Measurements from ENCODE around the gene MATN3. TPM values are rescaled to one million over a fixed set of nuclear protein-coding genes. Genes with fewer than 3 reads are reported as not detected.

MATN3 gene
- total and polyA plus RNA-seq, 2 of the 13 experiments (the other 11 are each of a cell fraction or from before 2014, with no cell fraction given) = 36.1 to 208 TPM

DNA sequence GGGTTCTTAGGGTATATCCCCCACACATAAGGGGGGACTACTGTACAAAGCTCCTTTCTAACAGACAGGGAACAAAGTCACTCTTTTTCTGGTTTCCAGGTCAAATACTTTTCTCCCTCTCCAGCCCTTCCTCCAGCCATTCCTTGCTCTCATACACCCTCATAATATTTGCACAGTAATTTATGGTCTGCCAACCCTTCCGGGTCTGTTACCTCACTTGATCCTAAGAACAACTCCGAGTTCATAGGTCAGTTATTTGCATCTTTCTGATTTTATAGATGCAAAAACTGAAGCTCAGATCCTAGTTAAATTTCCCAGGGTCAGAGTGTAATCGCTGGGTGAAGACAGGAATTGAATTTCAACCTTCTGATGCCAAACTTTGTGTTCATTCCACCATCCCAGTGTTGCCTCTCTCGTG, 14.8 kb upstream of the MATN3 start (continued):
- TF ChIP-seq, protein P1, sequence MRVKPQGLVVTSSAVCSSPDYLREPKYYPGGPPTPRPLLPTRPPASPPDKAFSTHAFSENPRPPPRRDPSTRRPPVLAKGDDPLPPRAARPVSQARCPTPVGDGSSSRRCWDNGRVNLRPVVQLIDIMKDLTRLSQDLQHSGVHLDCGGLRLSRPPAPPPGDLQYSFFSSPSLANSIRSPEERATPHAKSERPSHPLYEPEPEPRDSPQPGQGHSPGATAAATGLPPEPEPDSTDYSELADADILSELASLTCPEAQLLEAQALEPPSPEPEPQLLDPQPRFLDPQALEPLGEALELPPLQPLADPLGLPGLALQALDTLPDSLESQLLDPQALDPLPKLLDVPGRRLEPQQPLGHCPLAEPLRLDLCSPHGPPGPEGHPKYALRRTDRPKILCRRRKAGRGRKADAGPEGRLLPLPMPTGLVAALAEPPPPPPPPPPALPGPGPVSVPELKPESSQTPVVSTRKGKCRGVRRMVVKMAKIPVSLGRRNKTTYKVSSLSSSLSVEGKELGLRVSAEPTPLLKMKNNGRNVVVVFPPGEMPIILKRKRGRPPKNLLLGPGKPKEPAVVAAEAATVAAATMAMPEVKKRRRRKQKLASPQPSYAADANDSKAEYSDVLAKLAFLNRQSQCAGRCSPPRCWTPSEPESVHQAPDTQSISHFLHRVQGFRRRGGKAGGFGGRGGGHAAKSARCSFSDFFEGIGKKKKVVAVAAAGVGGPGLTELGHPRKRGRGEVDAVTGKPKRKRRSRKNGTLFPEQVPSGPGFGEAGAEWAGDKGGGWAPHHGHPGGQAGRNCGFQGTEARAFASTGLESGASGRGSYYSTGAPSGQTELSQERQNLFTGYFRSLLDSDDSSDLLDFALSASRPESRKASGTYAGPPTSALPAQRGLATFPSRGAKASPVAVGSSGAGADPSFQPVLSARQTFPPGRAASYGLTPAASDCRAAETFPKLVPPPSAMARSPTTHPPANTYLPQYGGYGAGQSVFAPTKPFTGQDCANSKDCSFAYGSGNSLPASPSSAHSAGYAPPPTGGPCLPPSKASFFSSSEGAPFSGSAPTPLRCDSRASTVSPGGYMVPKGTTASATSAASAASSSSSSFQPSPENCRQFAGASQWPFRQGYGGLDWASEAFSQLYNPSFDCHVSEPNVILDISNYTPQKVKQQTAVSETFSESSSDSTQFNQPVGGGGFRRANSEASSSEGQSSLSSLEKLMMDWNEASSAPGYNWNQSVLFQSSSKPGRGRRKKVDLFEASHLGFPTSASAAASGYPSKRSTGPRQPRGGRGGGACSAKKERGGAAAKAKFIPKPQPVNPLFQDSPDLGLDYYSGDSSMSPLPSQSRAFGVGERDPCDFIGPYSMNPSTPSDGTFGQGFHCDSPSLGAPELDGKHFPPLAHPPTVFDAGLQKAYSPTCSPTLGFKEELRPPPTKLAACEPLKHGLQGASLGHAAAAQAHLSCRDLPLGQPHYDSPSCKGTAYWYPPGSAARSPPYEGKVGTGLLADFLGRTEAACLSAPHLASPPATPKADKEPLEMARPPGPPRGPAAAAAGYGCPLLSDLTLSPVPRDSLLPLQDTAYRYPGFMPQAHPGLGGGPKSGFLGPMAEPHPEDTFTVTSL (CRISPR knock-in tag; IDR thresholded peaks at IDR 0.05; ENCODE audit: borderline replicate concordance) = peak; percentile 43; the same call in 1 of the 2 replicates
- TF ChIP-seq ONECUT2 (CRISPR knock-in tag; IDR thresholded peaks at IDR 0.05) (no peak), ZNF660 (CRISPR knock-in tag; IDR thresholded peaks at IDR 0.05; ENCODE audit: borderline replicate concordance, low read depth) (no peak), CBX2 (IDR thresholded peaks at IDR 0.05; ENCODE audit: low read depth, low read length) (no peak), CBX2 (CRISPR knock-in tag; IDR thresholded peaks at IDR 0.05; ENCODE audit: low read depth) (no peak), TARDBP (CRISPR knock-in tag; IDR thresholded peaks at IDR 0.05) (peak; percentile 76; the same call in 1 of the 2 replicates), GATA4 (IDR thresholded peaks at IDR 0.05; ENCODE audit: borderline replicate concordance, low read depth) (peak; percentile 19; the same call in 1 of the 2 replicates), ZNF615 (CRISPR knock-in tag; IDR thresholded peaks at IDR 0.05; ENCODE audit: borderline replicate concordance) (no peak), ZNF10 (CRISPR knock-in tag; IDR thresholded peaks at IDR 0.05; ENCODE audit: borderline replicate concordance, low read depth) (no peak), ZNF556 (CRISPR knock-in tag; IDR thresholded peaks at IDR 0.05; ENCODE audit: borderline replicate concordance) (no peak), MED1 (CRISPR knock-in tag; IDR thresholded peaks at IDR 0.05) (peak; percentile 76), NCOR1 (IDR thresholded peaks at IDR 0.05; ENCODE audit: borderline replicate concordance, low read length) (peak; percentile 76; the same call in 1 of the 2 replicates), ZNF550 (CRISPR knock-in tag; IDR thresholded peaks at IDR 0.05; ENCODE audit: borderline replicate concordance) (no peak), CEBPG (CRISPR knock-in tag; IDR thresholded peaks at IDR 0.05) (peak; percentile 60), ZNF772 (CRISPR knock-in tag; IDR thresholded peaks at IDR 0.05) (no peak), SMARCC2 (IDR thresholded peaks at IDR 0.05) (no peak), ZMYM3 (CRISPR knock-in tag; IDR thresholded peaks at IDR 0.05) (no peak)
- TF ChIP-seq, protein P2, sequence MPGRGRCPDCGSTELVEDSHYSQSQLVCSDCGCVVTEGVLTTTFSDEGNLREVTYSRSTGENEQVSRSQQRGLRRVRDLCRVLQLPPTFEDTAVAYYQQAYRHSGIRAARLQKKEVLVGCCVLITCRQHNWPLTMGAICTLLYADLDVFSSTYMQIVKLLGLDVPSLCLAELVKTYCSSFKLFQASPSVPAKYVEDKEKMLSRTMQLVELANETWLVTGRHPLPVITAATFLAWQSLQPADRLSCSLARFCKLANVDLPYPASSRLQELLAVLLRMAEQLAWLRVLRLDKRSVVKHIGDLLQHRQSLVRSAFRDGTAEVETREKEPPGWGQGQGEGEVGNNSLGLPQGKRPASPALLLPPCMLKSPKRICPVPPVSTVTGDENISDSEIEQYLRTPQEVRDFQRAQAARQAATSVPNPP (CRISPR knock-in tag; IDR thresholded peaks at IDR 0.05) = no peak
- TF ChIP-seq, protein P3, sequence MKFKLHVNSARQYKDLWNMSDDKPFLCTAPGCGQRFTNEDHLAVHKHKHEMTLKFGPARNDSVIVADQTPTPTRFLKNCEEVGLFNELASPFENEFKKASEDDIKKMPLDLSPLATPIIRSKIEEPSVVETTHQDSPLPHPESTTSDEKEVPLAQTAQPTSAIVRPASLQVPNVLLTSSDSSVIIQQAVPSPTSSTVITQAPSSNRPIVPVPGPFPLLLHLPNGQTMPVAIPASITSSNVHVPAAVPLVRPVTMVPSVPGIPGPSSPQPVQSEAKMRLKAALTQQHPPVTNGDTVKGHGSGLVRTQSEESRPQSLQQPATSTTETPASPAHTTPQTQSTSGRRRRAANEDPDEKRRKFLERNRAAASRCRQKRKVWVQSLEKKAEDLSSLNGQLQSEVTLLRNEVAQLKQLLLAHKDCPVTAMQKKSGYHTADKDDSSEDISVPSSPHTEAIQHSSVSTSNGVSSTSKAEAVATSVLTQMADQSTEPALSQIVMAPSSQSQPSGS (CRISPR knock-in tag; IDR thresholded peaks at IDR 0.05) = no peak
- TF ChIP-seq, protein P4, sequence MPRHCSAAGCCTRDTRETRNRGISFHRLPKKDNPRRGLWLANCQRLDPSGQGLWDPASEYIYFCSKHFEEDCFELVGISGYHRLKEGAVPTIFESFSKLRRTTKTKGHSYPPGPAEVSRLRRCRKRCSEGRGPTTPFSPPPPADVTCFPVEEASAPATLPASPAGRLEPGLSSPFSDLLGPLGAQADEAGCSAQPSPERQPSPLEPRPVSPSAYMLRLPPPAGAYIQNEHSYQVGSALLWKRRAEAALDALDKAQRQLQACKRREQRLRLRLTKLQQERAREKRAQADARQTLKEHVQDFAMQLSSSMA (CRISPR knock-in tag; IDR thresholded peaks at IDR 0.05) = no peak
- TF ChIP-seq, protein P5, sequence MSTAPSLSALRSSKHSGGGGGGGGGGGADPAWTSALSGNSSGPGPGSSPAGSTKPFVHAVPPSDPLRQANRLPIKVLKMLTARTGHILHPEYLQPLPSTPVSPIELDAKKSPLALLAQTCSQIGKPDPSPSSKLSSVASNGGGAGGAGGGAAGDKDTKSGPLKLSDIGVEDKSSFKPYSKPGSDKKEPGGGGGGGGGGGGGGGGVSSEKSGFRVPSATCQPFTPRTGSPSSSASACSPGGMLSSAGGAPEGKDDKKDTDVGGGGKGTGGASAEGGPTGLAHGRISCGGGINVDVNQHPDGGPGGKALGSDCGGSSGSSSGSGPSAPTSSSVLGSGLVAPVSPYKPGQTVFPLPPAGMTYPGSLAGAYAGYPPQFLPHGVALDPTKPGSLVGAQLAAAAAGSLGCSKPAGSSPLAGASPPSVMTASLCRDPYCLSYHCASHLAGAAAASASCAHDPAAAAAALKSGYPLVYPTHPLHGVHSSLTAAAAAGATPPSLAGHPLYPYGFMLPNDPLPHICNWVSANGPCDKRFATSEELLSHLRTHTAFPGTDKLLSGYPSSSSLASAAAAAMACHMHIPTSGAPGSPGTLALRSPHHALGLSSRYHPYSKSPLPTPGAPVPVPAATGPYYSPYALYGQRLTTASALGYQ (CRISPR knock-in tag; IDR thresholded peaks at IDR 0.05) = peak; percentile 67

Measured in HepG2 (cell line).